ENCODE measurements around the gene DMPK.
A peak's percentile ranks its signal among the peaks of the same experiment; 100 is the strongest.
"Not testable (repeated sequence)": the region's sequence is repeated elsewhere in the genome, so short reads cannot be mapped to it uniquely, and the experiment has no call there.

Gene DMPK

GRCh38 chr19:45814851-45815480 lies 32.7 kb upstream of the DMPK start, which contains the start of gene RSPH6A:
RSPH6A (minus strand) TSS chr19:45815308; CDS start chr19:45815176, 132 bp downstream.
- DNase-seq, result no peak

GRCh38 chr19:45814166-45814780 lies 32.0 kb upstream of the DMPK start:
- DNase-seq, result no peak

- DNase-seq, result no peak
Measured at GRCh38 chr19:45812297-45812696, 30.0 kb upstream of the DMPK start.

GRCh38 chr19:45809643-45810159 lies 27.4 kb upstream of the DMPK start:
- DNase-seq, result peak; percentile 46 to 73 (median 69)

GRCh38 chr19:45805719-45806118 lies 23.4 kb upstream of the DMPK start:
- no peak for DNase-seq

GRCh38 chr19:45804959-45805230 lies 22.6 kb upstream of the DMPK start:
- DNase-seq, result no peak

- no peak for DNase-seq
Measured at GRCh38 chr19:45804140-45804958, 22.1 kb upstream of the DMPK start.

GRCh38 chr19:45801603-45802175 lies 19.4 kb upstream of the DMPK start:
- DNase-seq, result no peak

GRCh38 chr19:45800070-45800553 lies 17.8 kb upstream of the DMPK start:
- no peak for DNase-seq

- DNase-seq, result not testable (repeated sequence)
Measured at GRCh38 chr19:45799541-45799940, 17.3 kb upstream of the DMPK start.

- peak; percentile 62 to 78 (median 70) for DNase-seq
Measured at GRCh38 chr19:45798995-45799517, 16.8 kb upstream of the DMPK start.

- DNase-seq, result no peak
Measured at GRCh38 chr19:45794627-45795026, 12.3 kb upstream of the DMPK start.

GRCh38 chr19:45793876-45794275 lies 11.6 kb upstream of the DMPK start:
- DNase-seq, result no peak

- no peak for DNase-seq
Measured at GRCh38 chr19:45793178-45793564, 10.9 kb upstream of the DMPK start.

- peak; percentile 98 to 100 (median 99) for DNase-seq
Measured at GRCh38 chr19:45792470-45793177, 10.3 kb upstream of the DMPK start, which contains the start of gene DMWD. DMWD (minus strand) TSS chr19:45792845; CDS start chr19:45792756, 89 bp downstream.

- DNase-seq, result peak in 1 of 3 experiments; percentile 20
Measured at GRCh38 chr19:45791744-45792469, 9.6 kb upstream of the DMPK start.

GRCh38 chr19:45790942-45791341 lies 8.7 kb upstream of the DMPK start:
- no peak for DNase-seq

- no peak for DNase-seq
Measured at GRCh38 chr19:45789035-45789786, 6.9 kb upstream of the DMPK start.

GRCh38 chr19:45786533-45786894 lies 4.2 kb upstream of the DMPK start:
- no peak for DNase-seq

GRCh38 chr19:45785781-45786532 lies 3.7 kb upstream of the DMPK start:
- DNase-seq, result no peak

Data from NCI-H1417 (cell line).